Gastroesophageal sphincter (tissue), 4 donors: Measurements from ENCODE around the gene EP300. TPM values are rescaled to one million over a fixed set of nuclear protein-coding genes. Genes with fewer than 3 reads are reported as not detected.

Experiments
- ATAC-seq: fragments of 150-250 bp; one replicate; pipeline ENCODE4 v1.9.1; 2016; ENCODE audit warnings: mild to moderate bottlenecking, moderate library complexity
- H3K27ac ChIP-seq, 4 donors: fragments of 200-600 bp; sonication (generic) in 3 of 4; 1 replicate in 3 of 4; 2 replicates in 1 of 4; pipeline ENCODE4 v1.5.1; 2016 to 2019
- H3K27me3 ChIP-seq: fragments of 200-600 bp; sonication (generic); one replicate; pipeline ENCODE4 v1.5.1; 2019
- H3K36me3 ChIP-seq, 2 donors: fragments of 200-600 bp; sonication (generic); one replicate each; pipeline ENCODE4 v1.5.1; 2019; ENCODE audit warnings: control low read depth in 1 of 2
- H3K4me1 ChIP-seq, 3 donors: fragments of 200-600 bp; sonication (generic); 1 replicate in 2 of 3; 2 replicates in 1 of 3; pipeline ENCODE4 v1.5.1; 2016 to 2019; ENCODE audit warnings: control low read depth in 2 of 3
- H3K4me3 ChIP-seq, 2 donors: fragments of 200-600 bp; sonication (generic); one replicate each; pipeline ENCODE4 v1.5.1; 2019; ENCODE audit warnings: mild to moderate bottlenecking in 1 of 2, moderate library complexity in 1 of 2
- H3K9me3 ChIP-seq, 3 donors: fragments of 200-600 bp; sonication (generic); one replicate each; pipeline ENCODE4 v1.5.1; 2017 to 2019; ENCODE audit warnings: control low read depth in 2 of 3
- CTCF ChIP-seq, 4 experiments: fragments of 200-600 bp in 2 of 4; fragments of 450-650 bp in 2 of 4; sonication (generic) in 1 of 4; IDR thresholded peaks; one replicate each; pipeline ENCODE4 v1.5.1; 2017 to 2019; ENCODE audit warnings: antibody characterized with exemption in 4 of 4, mild to moderate bottlenecking in 2 of 4, moderate library complexity in 2 of 4
- EP300 ChIP-seq: sonication (generic); formaldehyde crosslinking; IDR thresholded peaks from one replicate; pipeline ENCODE4 v1.6.1; 2017; ENCODE audit warnings: antibody characterized with exemption, mild to moderate bottlenecking
- POLR2A ChIP-seq, 2 donors: fragments of 450-650 bp; IDR thresholded peaks; one replicate each; pipeline ENCODE4 v1.6.1; 2017; ENCODE audit warnings: antibody characterized with exemption in 2 of 2, mild to moderate bottlenecking in 2 of 2, moderate library complexity in 1 of 2
- POLR2AphosphoS5 ChIP-seq: sonication (generic); formaldehyde crosslinking; IDR thresholded peaks from one replicate; pipeline ENCODE4 v1.6.1; 2017; ENCODE audit warnings: antibody characterized with exemption
- WGBS, 2 donors: methylation state at CpG; one replicate each; pipeline ENCODE4 v1.1.5; 2018; ENCODE audit warnings: low coverage in 1 of 2; 5-methylcytosine and 5-hydroxymethylcytosine counted together
- total RNA-seq, 4 donors: library from RNA; depleted of rRNA; stranded (reverse); fragments of >200 nt; gene quantifications; one replicate each; pipeline ENCODE4 v1.1.0, GENCODE V29; 2016

EP300 gene
- total RNA-seq, 4 donors from 2014 or later, result 57.8 to 107 (median 79.2) TPM

DNA sequence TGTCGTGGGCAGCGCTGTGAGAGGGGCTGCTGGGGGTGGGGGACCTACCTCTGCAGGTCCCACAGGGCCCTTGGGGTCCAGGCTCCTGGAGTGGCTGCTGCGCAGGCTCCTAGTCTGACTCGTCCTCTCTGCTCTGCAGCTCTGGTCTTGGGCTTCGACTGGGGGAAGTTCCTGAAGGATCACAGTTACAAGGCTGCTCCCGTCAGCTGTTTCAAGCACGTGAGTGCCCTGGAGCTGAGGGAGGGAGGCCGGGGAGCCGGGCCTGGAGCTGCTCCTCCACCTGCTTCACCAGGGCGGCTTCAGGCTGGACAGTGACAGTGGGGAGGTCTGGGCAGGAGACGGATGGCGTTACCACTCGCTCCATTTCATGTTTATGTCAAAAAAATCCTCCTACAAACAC is 124.6 kb downstream of the EP300 start:
- peak overlapping the region in 1 of 2 donors; percentile 33 for H3K4me3 ChIP-seq
- H3K27ac ChIP-seq, result peak overlapping the region; percentile 66 to 88 (median 84)
- WGBS, 2 donors, result 16 to 20% methylated on average over 1 to 4 of the region's 13 CpGs

GRCh38 chr22:41217553-41218157 is 125.3 kb downstream of the EP300 start:
- TF ChIP-seq POLR2AphosphoS5 (peak; percentile 65), EP300 (no peak), POLR2A (IDR thresholded peaks at IDR 0.05) (peak; percentile 27 to 41)
- ATAC-seq, result peak; percentile 92
- H3K27me3 ChIP-seq, result no peaks in the 10 kb centered on the region
- H3K4me1 ChIP-seq, result peaks cover 0 to 30% (median 14%) of the 10 kb centered on the region in 3 donors
- peaks cover 0 to 69% of the 10 kb centered on the region in 2 donors for H3K36me3 ChIP-seq
- peak overlapping the region; percentile 11 to 33 for H3K4me3 ChIP-seq
- H3K9me3 ChIP-seq, result no peaks in the 10 kb centered on the region
- WGBS, 2 donors, result 30% methylated on average over 2 of the region's 16 CpGs; no CpG with 5 or more reads in 1 of the 2 donors
- peak overlapping the region; percentile 66 to 88 (median 84) for H3K27ac ChIP-seq

More for the DNA sequence above, 124.6 kb downstream of the EP300 start:
- Histone ChIP-seq H3K27me3 (no peaks in the 10 kb centered on the region), H3K4me1 (peaks cover 0 to 30% (median 14%) of the 10 kb centered on the region in 3 donors), H3K9me3 (no peaks in the 10 kb centered on the region), H3K36me3 (peaks cover 0 to 69% of the 10 kb centered on the region in 2 donors)
- ATAC-seq, result peak; percentile 34
- no peak for TF ChIP-seq POLR2AphosphoS5
- TF ChIP-seq POLR2A (IDR thresholded peaks at IDR 0.05), result no peak
- TF ChIP-seq EP300, result no peak
- no peak for TF ChIP-seq CTCF (IDR thresholded peaks at IDR 0.05)

GRCh38 chr22:41222846-41223507 is 130.6 kb downstream of the EP300 start:
- no peak for TF ChIP-seq EP300
- TF ChIP-seq POLR2A (IDR thresholded peaks at IDR 0.05), result no peak
- TF ChIP-seq POLR2AphosphoS5, result no peak
- no peak for TF ChIP-seq CTCF (IDR thresholded peaks at IDR 0.05)
- no peak for ATAC-seq
- H3K36me3 ChIP-seq, result peaks cover 0 to 91% of the 10 kb centered on the region in 2 donors
- 88 to 100% methylated on average over 2 to 8 of the region's 9 CpGs for WGBS, 2 donors
- H3K4me3 ChIP-seq, result no peak overlapping the region
- H3K27ac ChIP-seq, result no peak overlapping the region
- peaks cover 0 to 5% (median 3%) of the 10 kb centered on the region in 3 donors for H3K4me1 ChIP-seq
- H3K9me3 ChIP-seq, result no peaks in the 10 kb centered on the region
- no peaks in the 10 kb centered on the region for H3K27me3 ChIP-seq

GRCh38 chr22:41223535-41223934 is 131.1 kb downstream of the EP300 start:
- no peaks in the 10 kb centered on the region for H3K4me1 ChIP-seq
- no peaks in the 10 kb centered on the region for H3K27me3 ChIP-seq
- no CpG with 5 or more reads among the region's 7 CpGs for WGBS, 2 donors
- H3K9me3 ChIP-seq, result no peaks in the 10 kb centered on the region
- TF ChIP-seq POLR2AphosphoS5, result no peak
- peaks cover 0 to 96% of the 10 kb centered on the region in 2 donors for H3K36me3 ChIP-seq
- H3K27ac ChIP-seq, result no peak overlapping the region
- no peak for ATAC-seq
- no peak overlapping the region for H3K4me3 ChIP-seq

DNA sequence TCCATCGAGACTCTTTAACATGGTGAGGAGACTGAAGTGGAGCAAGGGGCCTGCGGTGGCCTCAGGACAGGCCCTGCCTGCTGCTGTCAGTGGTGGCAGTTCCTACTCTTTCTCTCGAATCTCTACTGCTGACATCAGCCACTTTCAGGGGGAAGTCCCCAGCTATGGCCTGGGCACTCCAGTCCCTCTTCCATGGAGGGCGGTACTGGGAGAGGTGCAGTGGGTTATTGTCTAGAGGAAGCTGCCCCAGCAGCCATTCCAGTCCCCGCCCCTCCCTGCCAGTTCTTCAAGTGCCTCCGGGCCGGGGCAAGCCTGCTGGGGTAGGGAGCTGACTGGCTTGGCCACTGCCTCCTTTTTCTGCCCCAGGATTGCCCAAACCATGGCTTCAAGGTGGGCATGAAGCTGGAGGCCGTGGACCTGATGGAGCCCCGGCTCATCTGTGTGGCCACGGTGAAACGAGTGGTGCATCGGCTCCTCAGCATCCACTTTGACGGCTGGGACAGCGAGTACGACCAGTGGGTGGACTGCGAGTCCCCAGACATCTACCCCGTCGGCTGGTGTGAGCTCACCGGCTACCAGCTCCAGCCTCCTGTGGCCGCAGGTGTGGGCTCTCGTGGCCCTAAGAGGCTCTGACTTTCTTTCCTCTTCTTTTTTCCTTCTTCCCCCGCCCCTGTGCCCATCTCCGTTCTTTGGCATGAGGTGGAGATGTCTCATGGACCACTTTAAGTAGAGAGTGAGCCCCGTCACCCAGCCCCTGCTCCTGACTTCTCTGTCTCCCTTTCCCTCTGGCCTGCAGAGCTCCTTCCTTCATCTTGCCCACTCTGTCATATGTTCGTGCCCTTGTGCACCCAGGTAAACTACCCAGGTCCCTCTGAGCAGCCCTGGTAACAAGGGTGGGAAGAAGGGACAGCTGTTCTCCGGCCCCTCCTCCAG is 134.6 kb downstream of the EP300 start:
- TF ChIP-seq POLR2AphosphoS5 (no peak), EP300 (no peak), CTCF (IDR thresholded peaks at IDR 0.05) (no peak), POLR2A (IDR thresholded peaks at IDR 0.05) (no peak)
- Histone ChIP-seq H3K4me1 (no peaks in the 10 kb centered on the region), H3K27ac (no peak overlapping the region), H3K9me3 (no peaks in the 10 kb centered on the region), H3K27me3 (no peaks in the 10 kb centered on the region), H3K36me3 (peaks cover 0 to 99% of the 10 kb centered on the region in 2 donors), H3K4me3 (no peak overlapping the region)
- peak; percentile 50 for ATAC-seq
- WGBS, 2 donors, result 88 to 100% methylated on average over 3 to 14 of the region's 26 CpGs
